Cardiac fibroblast (primary cell): Measurements from ENCODE around the gene KLHL29.
"Not testable (repeated sequence)": the region's sequence is repeated elsewhere in the genome, so short reads cannot be mapped to it uniquely, and the experiment has no call there.

Source experiments
- DNase-seq, 2 donors: peaks; one replicate each; pipeline versions ENCODE4 v3.0.0 to v3.0.0-alpha.2; 2010; ENCODE audit warnings: low read depth in 2 of 2
- H3K4me3 ChIP-seq, 2 donors: replicated peaks in 1 of 2; 1 replicate in 1 of 2; 2 replicates in 1 of 2; pipeline ENCODE4 v1.5.1; 2011; ENCODE audit warnings: low read depth in 2 of 2, low read length in 2 of 2, mild to moderate bottlenecking in 2 of 2, moderate library complexity in 1 of 2
- TF ChIP-seq, protein P1 (sequence below): IDR thresholded peaks from one replicate; pipeline ENCODE4 v1.5.1; 2011; ENCODE audit warnings: low read depth, mild to moderate bottlenecking, low read length, inconsistent platforms

KLHL29 gene

DNA sequence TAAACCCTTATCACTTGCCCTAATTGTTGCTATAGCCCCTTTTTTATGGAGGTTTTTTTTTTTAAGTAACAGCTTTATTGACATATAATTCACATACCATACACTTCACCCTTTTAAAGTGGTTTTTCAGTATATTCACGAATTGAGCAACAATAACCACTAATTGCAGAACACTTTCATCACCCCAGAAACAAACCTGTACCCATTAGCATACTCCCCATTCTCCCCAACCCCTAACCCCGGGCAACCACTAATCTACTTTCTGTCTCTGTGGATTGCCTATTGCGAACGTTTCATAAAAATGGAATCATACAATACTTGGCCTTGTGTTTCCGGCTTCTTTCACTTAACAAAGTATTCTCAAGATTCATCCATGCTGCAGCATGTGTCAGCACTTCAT lies 328.4 kb downstream of the KLHL29 start:
- TF ChIP-seq, protein P1, sequence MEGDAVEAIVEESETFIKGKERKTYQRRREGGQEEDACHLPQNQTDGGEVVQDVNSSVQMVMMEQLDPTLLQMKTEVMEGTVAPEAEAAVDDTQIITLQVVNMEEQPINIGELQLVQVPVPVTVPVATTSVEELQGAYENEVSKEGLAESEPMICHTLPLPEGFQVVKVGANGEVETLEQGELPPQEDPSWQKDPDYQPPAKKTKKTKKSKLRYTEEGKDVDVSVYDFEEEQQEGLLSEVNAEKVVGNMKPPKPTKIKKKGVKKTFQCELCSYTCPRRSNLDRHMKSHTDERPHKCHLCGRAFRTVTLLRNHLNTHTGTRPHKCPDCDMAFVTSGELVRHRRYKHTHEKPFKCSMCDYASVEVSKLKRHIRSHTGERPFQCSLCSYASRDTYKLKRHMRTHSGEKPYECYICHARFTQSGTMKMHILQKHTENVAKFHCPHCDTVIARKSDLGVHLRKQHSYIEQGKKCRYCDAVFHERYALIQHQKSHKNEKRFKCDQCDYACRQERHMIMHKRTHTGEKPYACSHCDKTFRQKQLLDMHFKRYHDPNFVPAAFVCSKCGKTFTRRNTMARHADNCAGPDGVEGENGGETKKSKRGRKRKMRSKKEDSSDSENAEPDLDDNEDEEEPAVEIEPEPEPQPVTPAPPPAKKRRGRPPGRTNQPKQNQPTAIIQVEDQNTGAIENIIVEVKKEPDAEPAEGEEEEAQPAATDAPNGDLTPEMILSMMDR = no peak
- H3K4me3 ChIP-seq = no peak overlapping the region
- no peak for DNase-seq

DNA sequence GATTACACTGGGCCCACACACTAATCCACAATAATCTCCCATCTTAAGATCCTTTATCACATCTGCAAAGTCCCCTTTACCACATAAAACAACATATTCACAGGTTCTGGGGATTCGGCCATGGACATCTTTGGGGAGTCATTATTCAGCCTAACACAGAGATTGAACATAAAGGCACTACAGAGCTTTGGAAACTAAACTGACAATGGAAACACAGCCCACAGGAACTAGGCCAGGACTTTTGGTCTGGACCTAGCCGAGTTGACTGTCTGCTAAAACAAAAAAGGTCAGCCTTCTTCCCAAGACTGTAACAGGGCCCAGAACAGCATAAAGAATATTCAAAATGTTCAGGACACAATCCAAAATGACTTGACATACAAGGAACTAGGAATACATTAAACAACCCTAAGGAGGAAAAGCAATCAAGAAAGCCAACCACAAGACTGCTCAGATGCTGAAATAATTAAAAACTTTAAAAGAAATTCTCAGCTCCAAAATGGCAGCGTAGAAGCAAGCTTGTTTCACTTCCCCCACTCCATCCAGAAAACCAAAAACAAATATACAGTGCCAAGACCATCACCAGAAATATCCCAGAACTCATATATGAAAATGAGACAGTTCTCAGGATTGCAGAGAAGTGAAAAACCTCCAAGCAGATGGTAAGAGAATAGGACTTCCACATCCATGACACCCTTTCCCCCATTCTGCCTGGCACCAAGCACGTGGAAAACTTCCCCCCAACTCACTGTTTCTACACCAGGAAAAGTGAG lies 334.1 kb downstream of the KLHL29 start:
- no peak overlapping the region for H3K4me3 ChIP-seq
- TF ChIP-seq, protein P1 = no peak
- DNase-seq = no peak

DNA sequence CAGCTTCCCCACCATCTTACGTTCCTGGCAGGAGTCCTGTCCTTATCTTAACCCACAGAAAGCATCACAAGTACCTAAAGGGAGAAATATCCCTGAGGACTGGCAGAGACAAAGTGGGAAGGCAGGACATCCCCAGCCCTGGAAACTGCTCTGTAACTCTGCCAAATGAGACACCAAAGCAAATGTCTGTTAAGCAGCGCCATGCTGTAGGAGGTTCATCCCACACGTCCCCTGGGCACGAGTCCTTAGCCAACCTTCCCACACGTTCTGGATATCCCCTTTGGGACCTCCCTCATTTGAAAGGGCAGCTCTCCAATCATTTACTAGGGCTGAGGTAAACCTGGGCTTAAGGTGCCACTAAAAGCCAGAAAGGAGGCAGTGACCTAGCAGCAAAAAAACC lies 334.7 kb downstream of the KLHL29 start:
- TF ChIP-seq, protein P1 = no peak
- DNase-seq = no peak
- H3K4me3 ChIP-seq = no peak overlapping the region

DNA sequence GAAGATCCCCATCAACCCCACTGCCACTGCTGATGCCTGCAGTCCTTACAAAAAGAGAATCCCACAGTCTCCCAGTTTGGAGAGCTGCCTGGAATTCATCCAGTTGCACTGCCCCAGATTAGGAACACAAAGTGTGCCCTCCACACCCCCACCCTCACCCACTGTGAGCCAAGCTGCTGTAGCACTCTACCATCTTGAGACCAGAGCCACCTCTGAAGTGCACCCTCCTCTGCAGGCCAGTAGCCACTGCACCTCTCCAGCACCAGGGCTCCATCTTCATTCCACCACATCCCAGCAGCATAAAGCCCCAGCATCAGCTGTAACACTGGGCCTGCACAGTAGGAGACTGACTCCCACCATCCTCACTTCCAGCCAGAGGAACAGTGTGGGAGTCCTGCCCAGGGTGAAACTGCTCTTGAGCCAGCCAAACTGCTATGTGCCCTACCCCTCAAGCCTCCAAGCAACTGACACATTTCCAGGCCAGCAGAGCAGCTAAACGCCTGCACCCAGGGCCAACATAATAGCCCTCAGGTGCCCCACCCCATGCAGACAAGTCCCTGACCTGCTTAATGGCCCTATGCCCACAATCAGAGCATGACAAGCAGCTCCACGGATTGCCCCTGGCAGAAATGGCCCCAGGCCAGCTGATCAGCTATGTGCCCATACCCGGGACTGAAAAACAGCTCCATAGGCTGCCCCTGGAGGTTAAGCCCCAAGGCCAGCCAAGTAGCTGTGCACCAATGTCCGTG lies 335.9 kb downstream of the KLHL29 start:
- no peak for DNase-seq
- H3K4me3 ChIP-seq = no peak overlapping the region
- TF ChIP-seq, protein P1 = no peak

DNA sequence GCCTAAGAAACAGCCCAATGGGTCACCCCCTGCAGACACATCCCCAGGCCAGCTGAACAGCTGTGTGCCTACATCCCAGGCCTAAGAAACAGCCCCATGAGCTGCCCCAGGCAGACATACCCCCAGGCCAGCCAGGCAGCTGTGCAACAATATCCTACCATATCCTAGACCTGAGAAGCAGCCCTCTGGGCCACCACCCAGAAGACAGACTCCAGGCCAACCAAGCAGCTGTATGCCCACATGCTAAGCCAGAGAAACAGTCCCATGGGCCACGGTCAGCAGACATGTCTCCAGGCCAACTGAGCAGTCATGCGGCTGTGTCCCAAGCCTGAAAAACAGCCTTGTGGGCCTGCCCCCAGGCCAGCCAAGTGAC lies 336.5 kb downstream of the KLHL29 start:
- DNase-seq = no peak
- TF ChIP-seq, protein P1 = no peak
- H3K4me3 ChIP-seq = no peak overlapping the region

DNA sequence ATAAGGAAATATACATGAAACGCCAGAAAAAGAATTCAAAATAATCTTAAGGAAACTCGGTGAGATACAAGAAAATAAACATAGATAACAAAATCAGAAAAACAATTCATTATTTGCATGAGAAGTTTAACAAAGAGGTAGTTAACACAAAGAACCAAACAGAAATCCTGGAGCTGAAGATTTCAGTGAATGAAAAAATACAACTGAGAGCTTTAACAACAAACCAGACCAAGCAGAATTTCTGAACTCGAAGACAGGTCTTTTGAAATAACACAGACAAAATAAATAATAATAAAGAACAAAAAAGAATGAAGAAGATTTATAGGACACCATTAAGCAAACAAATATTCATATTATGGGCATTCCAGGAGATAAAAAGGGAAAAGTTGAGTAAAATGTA lies 337.3 kb downstream of the KLHL29 start:
- no peak overlapping the region for H3K4me3 ChIP-seq
- no peak for DNase-seq

DNA sequence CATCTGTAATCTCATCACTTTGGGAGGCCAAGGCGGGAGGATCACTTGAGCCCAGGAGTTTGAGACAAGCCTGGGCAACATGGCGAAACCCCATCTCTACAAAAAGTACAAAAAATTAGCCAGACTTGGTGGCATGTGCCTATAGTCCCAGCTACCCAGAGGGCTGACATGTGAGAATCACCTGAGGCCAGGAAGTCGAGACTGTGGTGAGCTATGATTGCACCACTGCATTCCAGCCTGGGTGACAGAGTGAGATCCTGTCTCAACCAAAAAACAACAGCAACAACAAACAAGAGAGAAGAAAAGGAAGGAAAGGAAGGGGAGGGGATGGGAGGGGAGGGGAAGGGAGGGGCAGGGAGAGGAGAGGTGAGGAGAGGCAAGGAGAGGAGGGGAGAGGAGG lies 338.1 kb downstream of the KLHL29 start:
- DNase-seq = peak in 1 of 2 donors; percentile 45
- H3K4me3 ChIP-seq = not testable (repeated sequence)

More for the DNA sequence above, 337.3 kb downstream of the KLHL29 start:
- TF ChIP-seq, protein P1 = no peak
